Spleen (tissue), 7 donors: Measurements from ENCODE around the gene NRARP.

Source experiments
- POLR2A ChIP-seq, 3 donors: fragments of 450-650 bp; IDR thresholded peaks; one replicate each; pipeline ENCODE4 v1.5.1; 2017; ENCODE audit warnings: antibody characterized with exemption in 3 of 3, mild to moderate bottlenecking in 1 of 3
- POLR2AphosphoS5 ChIP-seq, 3 donors: sonication (generic); formaldehyde crosslinking; IDR thresholded peaks; one replicate each; pipeline ENCODE4 v1.5.1; 2017; ENCODE audit warnings: antibody characterized with exemption in 3 of 3
- TF ChIP-seq, protein P1 (sequence below), 11 experiments: fragments of 200-600 bp in 7 of 11; fragments of 450-650 bp in 4 of 11; sonication (generic) in 4 of 11; IDR thresholded peaks in 8 of 11; conservative IDR thresholded peaks in 3 of 11; 1 replicate in 7 of 11; 2 replicates in 4 of 11; pipeline versions ENCODE4 v1.4.0 to v1.8.0; 2016 to 2021; ENCODE audit warnings: antibody characterized with exemption in 11 of 11, inconsistent platforms in 4 of 11, mild to moderate bottlenecking in 1 of 11
- donor health status: DM: no; HTN: no; CAD: no; lungs with moderate emphysema.
- donor health status: DM: no; HTN: no; CAD: no.
- donor health status: DM: no; HTN: no; CAD: no.

DNA sequence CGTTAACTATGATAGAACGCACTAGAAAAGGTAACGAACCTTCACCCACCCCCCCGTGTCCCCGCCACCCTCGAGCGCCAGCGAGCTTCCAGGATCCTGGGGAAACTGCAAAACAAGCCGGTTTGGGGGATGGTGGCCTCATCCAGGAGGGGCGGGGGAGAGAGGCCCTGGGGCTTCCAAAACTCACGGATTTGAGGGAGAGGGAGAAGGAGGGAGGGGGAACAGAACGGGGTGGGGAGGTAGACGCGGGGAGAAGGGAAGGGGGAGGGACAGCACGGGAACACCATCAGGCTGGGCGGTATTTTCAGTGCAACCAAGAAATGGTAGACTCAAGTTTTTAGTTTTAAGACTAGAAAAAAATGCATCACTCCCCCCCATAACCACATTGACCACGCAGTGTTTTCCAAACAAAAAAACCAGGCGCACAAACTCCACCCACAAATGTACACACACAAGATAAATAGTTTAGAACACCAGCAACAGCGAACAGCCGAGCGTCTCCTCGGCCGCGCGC, 1.4 kb downstream of the NRARP start:
- TF ChIP-seq POLR2AphosphoS5 (IDR thresholded peaks at IDR 0.05), result no peak
- TF ChIP-seq, protein P1, sequence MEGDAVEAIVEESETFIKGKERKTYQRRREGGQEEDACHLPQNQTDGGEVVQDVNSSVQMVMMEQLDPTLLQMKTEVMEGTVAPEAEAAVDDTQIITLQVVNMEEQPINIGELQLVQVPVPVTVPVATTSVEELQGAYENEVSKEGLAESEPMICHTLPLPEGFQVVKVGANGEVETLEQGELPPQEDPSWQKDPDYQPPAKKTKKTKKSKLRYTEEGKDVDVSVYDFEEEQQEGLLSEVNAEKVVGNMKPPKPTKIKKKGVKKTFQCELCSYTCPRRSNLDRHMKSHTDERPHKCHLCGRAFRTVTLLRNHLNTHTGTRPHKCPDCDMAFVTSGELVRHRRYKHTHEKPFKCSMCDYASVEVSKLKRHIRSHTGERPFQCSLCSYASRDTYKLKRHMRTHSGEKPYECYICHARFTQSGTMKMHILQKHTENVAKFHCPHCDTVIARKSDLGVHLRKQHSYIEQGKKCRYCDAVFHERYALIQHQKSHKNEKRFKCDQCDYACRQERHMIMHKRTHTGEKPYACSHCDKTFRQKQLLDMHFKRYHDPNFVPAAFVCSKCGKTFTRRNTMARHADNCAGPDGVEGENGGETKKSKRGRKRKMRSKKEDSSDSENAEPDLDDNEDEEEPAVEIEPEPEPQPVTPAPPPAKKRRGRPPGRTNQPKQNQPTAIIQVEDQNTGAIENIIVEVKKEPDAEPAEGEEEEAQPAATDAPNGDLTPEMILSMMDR (IDR thresholded peaks at IDR 0.05 in 8 of 11, conservative IDR thresholded peaks at IDR 0.05 in 3 of 11), result no peak
- no peak for TF ChIP-seq POLR2A (IDR thresholded peaks at IDR 0.05)
